ENCODE results near the gene H6PD. TPM values are rescaled to one million over a fixed set of nuclear protein-coding genes. Genes with fewer than 3 reads are reported as not detected.

Gene H6PD
- total RNA-seq, 2 donors from 2014 or later, result 33.3 to 40.6 TPM

DNA sequence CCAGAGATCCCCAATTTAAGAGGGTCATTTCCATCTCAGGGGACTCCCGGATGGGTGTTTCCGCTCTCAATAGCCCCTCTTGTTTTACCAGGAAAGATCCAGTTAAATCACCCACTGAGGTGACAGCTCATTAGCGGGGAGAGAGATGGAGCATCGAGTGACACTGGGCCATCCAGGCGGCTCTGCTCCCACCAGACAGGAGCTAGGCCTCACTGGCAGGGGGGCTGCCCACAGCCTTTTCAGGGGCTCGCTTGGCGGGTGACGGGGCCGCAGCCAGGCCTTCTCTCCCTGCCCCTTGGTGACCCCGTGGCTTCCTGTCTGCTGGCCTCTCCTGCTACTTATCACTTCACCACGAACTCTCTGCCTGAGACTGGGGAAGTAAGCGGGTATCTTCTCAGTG is 31.4 kb downstream of the H6PD start:
- ATAC-seq, result no peak
- intact Hi-C loops (cut with DNase I), result loop anchor here in 1 of 2 donors (5.0 kb wide), 1 partner anchor 226 kb away; no protein-coding TSS in a partner anchor
- DNase-seq, result no peak

DNA sequence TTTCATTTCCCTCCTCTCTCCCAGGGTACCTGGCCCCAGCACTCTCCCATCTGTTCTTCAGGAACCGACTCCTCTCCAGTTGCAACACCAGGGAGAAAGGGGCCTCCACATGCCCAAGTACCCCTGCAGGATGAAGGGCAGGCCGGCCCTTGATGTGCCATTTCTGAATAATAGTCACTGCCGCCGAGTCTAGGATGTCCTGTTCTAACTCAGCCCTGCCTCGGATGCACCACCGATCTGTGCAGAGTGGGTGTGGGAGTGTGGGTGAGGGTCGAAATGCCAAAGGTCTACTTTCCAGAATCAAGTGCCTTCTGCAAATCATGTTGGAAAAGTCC is 32.7 kb downstream of the H6PD start:
- intact Hi-C loops (cut with DNase I), result loop anchor here in 1 of 2 donors (5.0 kb wide), 1 partner anchor 225 kb away; no protein-coding TSS in a partner anchor
- ATAC-seq (no peak), DNase-seq (no peak)

DNA sequence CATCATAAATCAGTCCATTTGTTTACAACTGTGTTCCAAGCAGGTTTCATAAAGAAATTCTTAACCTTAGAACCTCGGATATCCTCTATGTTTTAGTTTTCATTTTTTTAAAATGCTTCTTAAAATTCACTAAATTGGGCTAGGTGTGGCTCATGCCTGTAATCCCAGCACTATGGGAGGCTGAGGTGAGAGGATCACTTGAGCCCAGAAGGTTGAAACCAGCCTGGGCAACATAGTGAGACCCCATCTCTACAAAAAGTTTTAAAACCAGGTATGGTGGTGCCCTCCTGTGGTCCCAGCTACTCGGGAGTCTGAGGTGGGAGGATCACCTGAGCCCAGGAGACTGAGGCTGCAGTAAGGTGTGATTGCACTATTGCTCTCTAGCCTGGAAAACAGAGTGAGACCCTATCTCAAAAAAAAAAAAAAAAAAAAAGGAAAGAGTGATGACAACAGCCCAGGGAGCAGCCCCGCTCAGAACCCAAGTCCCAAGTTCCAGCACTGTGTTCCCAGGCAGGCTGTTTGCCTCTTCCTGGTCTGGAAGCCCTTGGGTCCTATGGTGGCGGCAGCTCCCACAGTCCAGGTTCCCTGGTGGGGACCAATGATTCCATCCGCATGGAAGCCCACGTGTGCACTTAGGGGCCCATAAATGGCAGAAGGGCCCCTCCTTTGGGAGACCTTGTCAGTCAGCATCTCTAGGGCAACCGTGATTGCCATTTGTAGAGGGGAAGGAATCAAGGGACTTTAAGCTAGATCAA is 33.4 kb downstream of the H6PD start:
- intact Hi-C loops (cut with DNase I), result loop anchor here in 1 of 2 donors (5.0 kb wide), 1 partner anchor 224 kb away; no protein-coding TSS in a partner anchor
- DNase-seq, result no peak
- ATAC-seq, result no peak

DNA sequence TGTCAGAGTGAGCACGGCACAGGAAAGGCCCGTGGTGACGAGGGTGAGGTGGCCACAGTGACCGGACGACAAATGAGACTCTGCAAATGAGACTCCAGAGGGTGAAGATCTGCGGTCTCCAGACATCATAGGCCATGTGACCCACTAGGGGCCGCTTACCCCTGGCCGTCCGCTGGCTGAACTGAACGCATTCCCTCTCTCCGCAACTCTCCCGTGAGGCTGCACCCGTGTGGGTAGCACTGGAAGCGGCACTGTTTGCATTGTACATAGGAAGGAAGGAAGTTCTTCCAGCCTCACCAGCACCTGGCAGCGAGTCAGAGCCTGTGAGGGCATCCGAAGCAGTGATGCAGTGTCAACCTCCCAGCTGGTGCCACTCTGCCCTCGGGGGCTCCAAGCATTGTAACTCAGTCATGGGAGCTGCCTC is 34.5 kb downstream of the H6PD start:
- no peak for DNase-seq
- intact Hi-C loops (cut with DNase I), result loop anchor here in 1 of 2 donors (5.0 kb wide), 1 partner anchor 223 kb away; no protein-coding TSS in a partner anchor
- no peak for ATAC-seq

DNA sequence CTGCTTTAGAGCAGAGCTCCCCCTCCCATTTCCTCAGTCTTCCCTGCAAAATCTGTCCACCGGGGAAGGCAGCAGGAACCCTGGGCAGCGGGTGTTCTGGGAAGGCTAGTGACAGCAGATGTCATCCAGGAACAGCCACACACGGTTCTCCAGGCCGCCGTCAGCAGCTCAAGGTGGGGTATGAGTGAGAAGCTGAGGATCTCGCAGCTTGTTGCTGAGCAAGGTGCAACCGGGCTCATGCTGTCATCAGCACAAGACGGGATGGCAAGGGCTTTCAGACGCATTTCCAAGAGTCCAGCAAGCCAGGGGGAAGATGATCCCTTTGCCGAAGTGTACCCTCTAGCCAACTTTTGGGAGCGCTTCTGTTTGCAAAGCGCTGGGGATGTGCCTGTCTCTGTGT is 35.1 kb downstream of the H6PD start:
- no peak for DNase-seq
- intact Hi-C loops (cut with DNase I), result loop anchor here in 1 of 2 donors (5.0 to 10.0 kb wide), 2 partner anchors 223 to 305 kb away; no protein-coding TSS in a partner anchor
- ATAC-seq, result peak; percentile 52 to 71

DNA sequence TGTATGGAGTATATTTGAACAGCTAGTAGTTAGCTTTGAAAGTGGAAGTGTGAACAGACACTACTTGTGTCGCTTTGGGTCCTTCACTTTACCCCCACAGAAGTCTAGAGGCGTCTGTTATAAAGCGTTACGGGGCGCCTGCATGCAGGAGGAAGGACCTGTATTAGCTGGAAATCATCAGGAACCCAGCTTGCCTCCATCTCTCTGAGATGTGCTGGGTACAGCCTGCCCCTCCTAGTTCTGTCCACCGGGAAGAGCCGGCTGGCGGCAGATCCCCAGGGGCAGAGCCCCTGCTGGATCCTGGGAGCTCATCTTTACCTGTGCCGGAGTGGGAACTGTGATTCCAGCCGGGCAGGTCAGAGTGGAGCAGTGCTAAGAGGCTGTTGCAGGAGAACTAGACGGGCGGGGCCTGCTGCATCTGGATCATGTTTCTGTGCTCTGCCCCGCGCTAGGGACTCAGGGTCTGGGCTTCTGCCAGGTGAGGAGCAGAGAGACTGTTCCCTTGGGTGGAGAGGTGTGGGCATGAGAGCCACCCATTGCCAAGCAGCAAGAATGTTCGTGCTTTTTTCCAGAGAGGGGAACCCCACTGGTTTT is 35.8 kb downstream of the H6PD start:
- intact Hi-C loops (cut with DNase I), result loop anchor here in 1 of 2 donors (10.0 kb wide), 1 partner anchor 304 kb away; no protein-coding TSS in a partner anchor
- DNase-seq, result no peak

DNA sequence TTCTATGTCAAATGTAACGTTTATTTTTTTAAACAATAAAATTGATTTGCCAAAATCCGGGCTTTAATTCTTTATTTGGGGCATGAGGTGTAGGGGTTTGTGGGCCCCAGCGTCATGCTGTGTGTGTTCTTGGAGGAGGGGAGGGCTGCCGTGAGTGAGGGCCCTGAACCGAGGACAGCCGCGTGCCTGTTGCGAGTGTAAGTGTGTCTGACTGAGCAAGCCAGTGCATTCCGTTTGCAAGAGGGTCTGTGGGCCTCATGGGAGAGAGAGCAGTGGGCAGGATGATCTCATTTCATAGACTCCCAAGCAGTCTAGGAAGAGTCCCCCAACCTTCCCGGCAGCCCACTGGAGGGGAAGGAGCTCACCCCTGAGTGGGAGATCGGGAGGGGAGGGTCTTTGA is 36.7 kb downstream of the H6PD start:
- ATAC-seq (no peak), DNase-seq (no peak)
- intact Hi-C loops (cut with DNase I), result loop anchor here in 1 of 2 donors (10.0 kb wide), 1 partner anchor 304 kb away; no protein-coding TSS in a partner anchor

More for the DNA sequence above, 35.8 kb downstream of the H6PD start:
- peak; percentile 28 to 63 for ATAC-seq

DNA sequence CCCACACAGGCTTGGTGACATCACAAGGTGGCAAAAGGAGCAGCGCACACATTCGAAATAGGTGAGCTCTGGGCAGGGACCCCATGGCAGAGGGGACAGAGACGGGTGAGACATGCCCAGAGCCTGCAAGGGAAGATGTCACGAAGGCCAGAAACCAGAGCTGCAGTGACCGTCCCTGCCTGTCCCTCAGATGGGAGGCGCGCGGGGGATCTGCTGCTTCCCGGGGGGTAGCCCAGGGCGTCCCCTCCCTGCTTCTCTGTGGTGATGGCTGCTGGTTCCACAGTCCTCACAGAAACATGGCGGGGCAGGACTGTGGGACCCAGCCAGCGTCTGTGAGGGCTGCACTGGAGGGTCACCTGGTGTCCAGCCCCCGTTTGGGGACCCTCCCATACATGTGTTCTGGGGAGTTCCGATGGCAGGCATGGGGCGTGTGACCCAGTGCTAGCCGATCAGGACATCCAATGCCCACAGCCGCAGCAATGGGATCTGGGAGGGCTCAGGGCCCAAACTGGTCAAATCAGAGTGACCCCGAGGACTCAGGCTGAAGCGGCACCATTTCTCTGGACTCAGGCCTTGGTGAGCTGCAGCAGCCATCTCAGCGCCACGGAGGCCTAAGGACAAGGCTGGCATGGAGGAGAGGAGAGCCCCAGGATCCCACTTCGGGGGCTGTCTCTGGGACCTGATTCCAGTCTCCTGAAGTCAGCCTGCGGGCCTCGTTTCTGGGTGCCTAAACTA is 37.5 kb downstream of the H6PD start:
- ATAC-seq (no peak), DNase-seq (no peak)
- intact Hi-C loops (cut with DNase I), result loop anchor here in 1 of 2 donors (10.0 kb wide), 1 partner anchor 303 kb away; no protein-coding TSS in a partner anchor

DNA sequence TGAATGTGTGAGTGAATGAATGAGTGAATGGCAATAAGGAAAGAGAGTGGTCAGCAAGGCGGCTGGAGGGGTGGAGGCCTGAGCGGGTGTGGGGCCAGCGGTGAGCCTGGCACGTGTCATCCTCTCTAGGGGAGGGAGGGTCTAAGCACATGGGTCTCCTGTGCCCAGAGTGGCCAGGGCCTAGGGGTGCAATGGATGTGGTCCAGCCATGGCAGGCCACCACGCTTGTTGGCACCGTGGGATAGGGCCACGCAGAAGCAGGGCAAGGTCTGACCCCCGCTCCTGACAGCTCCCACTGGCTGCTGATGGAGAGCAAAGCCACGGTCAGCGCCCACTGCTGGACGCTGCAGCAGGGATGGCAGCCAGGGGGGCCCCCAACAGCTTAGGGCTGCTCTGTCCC is 38.6 kb downstream of the H6PD start:
- ATAC-seq (no peak), DNase-seq (no peak)
- intact Hi-C loops (cut with DNase I), result loop anchor here in 1 of 2 donors (10.0 kb wide), 1 partner anchor 302 kb away; no protein-coding TSS in a partner anchor

DNA sequence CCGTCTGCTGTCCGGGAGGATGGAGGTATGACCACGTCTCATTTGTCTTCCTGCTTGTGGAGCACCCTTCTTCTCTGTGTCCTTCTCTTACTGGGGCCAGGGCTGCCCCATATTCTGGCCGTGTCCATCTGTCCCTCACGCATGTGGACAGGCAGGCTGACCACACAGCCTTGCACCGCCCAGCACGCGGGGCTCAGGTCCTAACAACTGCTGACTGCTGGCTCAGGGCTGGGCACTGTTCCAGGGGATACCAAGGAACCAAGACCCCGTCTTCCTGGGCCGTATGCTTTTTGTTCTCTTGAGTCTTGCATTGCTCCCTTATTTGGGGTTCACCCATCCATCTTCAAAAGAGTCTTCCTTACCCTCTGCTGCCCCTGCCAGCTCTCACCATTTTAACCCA is 40.6 kb downstream of the H6PD start:
- ATAC-seq, result no peak
- no peak for DNase-seq
- intact Hi-C loops (cut with DNase I), result loop anchor here in 1 of 2 donors (10.0 kb wide), 1 partner anchor 300 kb away; no protein-coding TSS in a partner anchor

DNA sequence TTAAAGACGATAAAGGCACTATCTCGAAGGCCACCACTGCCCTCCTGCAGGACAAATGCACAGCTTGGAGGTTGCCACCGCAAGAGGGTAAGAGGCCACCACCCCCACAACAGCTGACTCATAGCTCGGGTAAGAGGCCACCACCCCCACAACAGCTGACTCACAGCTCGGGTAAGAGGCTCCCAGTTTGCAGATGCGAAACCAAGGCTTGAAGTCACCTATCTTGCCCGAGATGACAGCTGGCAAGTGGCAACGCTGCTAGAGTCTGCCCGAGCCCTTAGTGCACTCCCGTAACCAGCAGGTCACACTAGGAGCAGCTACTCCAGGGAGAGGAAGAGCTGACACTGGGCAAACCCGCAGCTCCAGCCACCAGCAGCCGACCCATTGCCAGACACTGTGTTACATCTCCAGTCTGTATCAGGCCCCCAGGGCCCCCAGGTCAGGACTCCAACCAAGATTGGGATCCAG is 41.0 kb downstream of the H6PD start:
- ATAC-seq (peak in 1 of 2 donors; percentile 67), DNase-seq (peak; percentile 60)
- intact Hi-C loops (cut with DNase I), result loop anchor here in 1 of 2 donors (10.0 kb wide), 1 partner anchor 299 kb away; no protein-coding TSS in a partner anchor

DNA sequence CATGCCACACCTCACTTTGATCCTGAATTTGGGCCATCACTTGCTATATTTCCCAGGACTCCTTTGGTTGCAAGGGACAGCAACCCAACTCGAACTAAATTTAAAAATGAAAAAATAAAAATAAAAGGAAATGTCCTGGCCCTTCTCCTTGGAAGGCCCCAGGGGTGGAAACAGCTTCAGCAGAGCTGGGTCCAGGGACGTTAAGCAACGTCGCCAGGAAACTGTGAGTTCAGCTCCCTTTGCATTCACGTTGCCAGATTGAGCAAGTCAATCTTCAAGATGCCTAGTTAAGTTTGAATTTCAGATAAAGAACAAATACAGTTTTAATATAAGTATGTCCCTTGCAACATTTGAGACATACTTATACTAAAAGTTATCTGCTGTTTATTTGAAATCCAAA is 43.5 kb downstream of the H6PD start:
- DNase-seq (no peak), ATAC-seq (peak in 1 of 2 donors; percentile 78)
- intact Hi-C loops (cut with DNase I), result loop anchor here in 1 of 2 donors (10.0 kb wide), 1 partner anchor 297 kb away; no protein-coding TSS in a partner anchor

DNA sequence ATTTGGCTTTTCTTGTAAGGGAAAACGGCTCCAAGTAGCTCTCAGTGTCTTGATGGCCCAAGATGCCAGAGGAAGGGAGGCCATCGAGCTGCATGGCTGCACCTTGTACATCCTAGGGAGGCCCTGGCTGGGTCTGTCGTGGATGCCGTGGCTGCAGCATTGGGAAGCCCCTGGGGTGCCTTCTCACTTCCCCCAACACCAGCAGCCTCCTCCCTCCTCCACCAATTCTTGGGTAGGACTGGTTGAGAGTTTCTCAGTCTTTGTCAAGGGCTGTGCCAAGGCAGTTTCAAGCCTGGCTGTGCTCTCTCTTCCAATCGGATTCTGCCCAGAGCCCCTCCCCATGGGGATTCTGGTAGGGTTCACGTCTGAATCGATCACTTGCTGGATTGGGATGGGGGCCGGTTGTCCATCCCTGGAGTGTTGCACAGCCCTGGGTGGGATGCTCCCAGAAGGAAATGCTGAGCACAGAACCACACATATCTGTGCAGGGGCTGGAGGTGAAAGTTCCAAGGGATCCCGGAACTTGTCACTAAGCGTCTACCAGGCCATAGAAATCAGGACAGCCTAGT is 44.1 kb downstream of the H6PD start:
- DNase-seq (no peak), ATAC-seq (no peak)
- intact Hi-C loops (cut with DNase I), result loop anchor here in 1 of 2 donors (10.0 kb wide), 1 partner anchor 296 kb away; no protein-coding TSS in a partner anchor

DNA sequence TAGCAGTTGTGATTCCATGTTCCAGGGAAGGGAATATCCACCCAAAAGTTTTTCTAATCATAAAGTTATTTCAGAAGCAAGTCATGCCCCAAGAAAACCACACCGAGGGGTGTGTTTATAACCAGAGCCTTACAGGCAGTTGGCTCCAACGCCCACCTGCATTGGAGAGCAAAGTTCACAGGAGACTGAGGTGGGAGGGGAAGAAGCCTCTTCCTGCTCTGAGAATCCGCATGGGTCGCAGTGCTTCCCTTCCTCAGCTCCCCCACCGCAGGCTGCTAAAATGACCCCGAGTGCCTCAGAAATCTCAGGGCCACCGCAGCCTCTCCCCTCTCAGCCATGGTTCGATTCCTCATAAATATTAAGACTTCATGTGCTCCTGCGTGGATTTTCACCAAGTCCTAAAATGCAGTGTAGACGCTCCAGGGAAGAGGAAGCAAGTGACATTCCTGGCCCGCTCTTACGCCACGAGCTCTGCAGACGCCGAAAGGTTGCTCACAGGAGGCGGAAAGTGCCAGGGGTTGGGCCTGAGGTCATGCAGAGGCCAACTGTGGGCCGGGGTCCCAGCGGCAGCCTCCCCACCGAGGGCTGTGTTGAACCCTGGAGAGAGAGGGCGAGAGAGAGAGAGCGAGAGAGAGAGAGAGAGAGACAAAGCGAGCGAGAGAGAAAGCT is 44.7 kb downstream of the H6PD start:
- intact Hi-C loops (cut with DNase I), result loop anchor here in 1 of 2 donors (10.0 kb wide), 1 partner anchor 295 kb away; no protein-coding TSS in a partner anchor
- DNase-seq (no peak), ATAC-seq (no peak)

DNA sequence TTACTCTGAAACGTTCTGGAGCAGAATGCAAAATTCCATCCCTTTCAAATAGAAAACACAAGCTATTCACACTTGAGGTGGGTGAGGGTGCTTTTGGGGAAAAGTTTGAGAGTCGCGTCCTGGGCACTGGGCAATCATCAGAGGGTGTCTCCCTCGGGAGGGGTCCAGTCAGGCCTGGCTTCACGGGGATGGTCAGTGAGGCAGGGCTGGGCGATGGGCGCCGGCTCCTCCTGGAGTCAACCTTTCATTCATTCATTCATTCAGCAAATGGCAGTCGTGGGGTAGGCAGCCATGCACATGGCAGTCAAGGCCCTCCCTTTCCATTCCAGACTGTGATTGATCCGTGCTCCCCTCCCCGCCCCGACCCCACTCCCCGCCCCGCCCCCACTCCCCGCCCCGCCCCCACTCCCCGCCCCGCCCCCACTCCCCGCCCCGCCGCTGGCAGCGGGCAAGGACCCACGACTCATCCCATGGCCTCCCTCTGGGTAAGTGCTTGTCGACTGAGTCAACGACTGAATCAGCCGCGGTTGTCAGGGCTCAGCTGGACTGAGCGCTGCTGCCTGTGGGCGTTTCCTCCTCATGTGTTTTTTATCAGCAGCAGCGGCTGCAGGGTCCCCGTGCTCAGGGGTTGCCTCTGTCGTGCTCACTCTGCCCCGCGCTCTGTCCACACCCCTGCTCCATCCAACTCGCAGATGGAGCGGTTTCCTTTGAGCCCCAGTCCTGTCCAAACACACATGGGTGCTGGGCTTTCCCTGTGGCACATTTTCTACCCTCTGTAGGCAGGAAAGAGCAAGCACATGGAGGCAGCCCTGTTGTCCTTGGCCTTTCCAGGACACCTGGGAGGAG is 45.7 kb downstream of the H6PD start:
- intact Hi-C loops (cut with DNase I), result loop anchor here in 1 of 2 donors (10.0 kb wide), 2 partner anchors 175 to 205 kb away; no protein-coding TSS in a partner anchor
- DNase-seq (peak; percentile 72), ATAC-seq (peak; percentile 38 to 92)

DNA sequence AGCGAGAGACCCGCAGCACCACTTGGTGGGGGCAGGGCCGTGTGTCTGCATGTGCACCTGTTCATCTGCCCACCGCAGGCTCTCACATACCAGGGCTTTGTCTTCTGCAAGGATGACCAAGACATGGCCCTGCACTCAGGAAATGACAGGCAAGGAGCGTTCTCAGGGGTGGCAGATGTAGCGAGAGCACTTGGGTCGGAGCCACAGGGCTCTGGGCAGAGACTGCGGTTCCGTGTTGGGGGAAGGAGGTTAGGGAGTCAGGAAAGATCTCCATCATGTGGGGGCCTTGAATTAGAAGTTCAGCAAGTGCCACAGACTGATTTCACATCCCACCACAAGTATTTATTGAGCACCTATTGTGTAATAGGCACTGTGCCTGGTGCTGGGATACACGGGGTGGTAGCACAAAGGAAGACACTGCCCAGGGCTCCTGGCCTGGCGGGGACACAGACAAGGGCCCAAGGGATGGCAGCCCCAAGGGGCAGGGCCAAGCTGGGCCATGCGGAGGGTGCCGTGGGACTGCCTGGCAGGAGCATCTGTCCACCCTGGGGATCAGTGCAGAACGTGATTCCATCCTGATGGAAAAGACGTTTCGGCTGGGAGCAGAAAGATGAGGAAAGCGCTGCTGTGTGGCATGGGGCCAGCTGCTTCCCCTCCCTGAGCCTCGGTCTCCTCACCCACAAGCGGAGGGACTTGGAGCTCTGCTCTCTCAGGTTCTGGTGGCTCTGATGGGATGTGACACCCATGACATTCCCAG is 46.7 kb downstream of the H6PD start:
- intact Hi-C loops (cut with DNase I), result loop anchor here in 1 of 2 donors (10.0 kb wide), 2 partner anchors 174 to 204 kb away; no protein-coding TSS in a partner anchor
- no peak for DNase-seq
- no peak for ATAC-seq
